GM12873 (cell line): Measurements from ENCODE around the gene ABCF2.

ENCODE experiments used
- TF ChIP-seq, protein P1 (sequence below): IDR thresholded peaks from 2 replicates; pipeline ENCODE4 v1.5.1; 2012; ENCODE audit warnings: low read depth, mild to moderate bottlenecking, moderate library complexity, low read length, control low read depth; ENCODE audit not compliant: insufficient read depth; ENCODE audit errors: missing control alignments

Gene ABCF2

DNA sequence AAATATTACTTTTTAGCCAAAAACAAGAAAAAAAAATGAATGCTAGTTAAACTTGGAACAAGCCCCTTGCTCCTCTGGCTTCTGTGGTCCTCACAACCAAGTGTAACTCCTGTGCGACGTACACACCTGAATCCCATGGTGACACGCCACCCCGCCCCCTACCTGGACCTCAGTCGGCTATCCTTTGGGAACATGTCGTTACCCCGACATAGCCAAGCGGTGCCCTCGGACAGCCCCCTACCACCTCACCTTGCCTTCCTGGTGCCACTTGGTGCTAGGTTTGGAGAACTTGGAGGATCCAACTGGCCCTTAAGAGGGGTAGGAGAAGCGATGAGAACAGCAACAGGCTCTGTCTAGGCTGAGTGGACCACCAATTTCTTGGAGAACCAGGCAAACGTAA, 33.5 kb upstream of the ABCF2 start:
- TF ChIP-seq, protein P1, sequence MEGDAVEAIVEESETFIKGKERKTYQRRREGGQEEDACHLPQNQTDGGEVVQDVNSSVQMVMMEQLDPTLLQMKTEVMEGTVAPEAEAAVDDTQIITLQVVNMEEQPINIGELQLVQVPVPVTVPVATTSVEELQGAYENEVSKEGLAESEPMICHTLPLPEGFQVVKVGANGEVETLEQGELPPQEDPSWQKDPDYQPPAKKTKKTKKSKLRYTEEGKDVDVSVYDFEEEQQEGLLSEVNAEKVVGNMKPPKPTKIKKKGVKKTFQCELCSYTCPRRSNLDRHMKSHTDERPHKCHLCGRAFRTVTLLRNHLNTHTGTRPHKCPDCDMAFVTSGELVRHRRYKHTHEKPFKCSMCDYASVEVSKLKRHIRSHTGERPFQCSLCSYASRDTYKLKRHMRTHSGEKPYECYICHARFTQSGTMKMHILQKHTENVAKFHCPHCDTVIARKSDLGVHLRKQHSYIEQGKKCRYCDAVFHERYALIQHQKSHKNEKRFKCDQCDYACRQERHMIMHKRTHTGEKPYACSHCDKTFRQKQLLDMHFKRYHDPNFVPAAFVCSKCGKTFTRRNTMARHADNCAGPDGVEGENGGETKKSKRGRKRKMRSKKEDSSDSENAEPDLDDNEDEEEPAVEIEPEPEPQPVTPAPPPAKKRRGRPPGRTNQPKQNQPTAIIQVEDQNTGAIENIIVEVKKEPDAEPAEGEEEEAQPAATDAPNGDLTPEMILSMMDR: no peak

DNA sequence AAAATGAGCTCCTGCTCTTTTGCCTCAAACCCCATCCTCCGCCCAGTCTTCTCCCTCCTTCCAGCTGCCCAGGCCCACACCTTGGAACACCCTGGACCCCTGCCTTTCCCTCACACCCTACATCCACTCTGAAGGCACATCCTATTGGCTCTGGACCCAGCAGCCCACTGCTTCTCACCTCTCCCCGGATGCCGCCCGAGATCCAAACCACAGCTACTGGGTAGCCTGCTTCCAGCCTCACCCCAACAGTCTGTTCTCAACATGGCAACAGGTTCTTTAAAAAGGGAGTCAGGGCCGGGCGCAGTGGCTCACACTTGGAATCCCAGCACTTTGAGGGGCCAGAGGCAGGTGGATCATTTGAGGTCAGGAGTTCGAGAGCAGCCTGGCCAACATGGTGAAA, 31.0 kb upstream of the ABCF2 start:
- TF ChIP-seq, protein P1: no peak

DNA sequence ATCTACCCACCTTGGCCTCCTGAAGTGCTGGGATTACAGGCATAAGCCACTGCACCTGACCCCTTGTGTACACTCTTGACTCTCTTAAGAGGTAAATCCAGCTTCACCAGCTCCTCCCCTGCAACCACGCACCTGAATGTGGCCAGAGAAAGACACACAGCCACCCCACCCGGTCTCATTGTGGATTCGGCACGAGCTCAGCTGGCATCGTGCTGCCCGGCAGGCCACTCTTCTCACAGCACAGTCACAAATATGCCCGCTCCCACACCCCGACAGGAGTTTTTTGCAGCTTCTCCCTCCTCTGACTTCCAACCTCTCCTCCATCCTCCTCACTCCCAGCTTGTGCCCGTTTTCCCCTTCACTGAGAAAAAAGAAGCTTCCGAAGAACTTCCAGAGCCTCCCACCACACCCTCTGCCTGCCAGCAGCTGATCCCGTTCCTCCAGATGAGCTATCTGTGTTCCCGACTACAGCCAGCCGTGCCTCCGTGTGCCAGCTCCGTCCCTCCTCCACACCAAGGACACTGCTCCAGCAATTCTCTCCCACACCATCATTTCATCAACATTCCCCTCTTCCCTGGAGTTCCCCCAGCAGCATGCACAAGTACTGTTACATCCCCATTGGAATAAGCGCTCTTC, 29.5 kb upstream of the ABCF2 start:
- TF ChIP-seq, protein P1: no peak

DNA sequence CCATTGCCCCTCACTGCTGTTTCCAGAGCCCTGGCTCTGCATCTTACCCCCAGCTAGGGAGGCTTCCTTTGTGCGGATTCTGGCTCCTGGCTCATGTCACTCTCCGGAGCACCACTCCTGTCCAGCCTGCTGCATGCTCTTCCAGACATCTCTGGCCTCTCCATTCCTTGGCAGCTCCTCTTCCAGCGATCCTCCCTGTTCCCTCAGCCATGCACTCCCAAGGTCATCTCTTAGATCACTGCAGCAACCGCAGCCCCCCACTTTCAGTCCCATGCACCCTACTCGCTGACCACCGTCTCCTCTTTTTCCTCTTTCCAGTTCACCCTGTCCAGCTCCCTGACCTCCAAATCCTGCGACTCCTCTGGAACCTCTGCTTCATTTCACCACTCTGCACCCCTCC, 28.4 kb upstream of the ABCF2 start:
- TF ChIP-seq, protein P1: no peak

DNA sequence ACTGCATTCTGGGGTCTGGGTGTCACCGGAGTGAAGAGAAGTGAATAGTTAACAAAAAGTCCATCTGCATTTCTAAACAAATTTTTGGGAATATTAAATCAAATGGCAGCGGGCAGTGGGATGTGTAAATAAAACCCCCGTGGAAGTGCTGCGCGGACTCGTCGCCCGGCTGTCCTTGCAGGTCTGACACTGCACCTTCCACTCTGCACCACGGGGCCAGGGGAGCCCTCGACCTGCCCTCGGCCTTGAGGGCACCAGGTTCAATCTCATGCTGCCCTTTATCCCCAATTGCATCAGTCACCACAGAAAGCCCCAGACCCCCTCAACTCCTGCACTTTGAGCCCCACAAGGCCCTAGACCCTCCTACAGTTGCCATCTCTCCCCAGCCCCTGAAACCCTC, 27.8 kb upstream of the ABCF2 start:
- TF ChIP-seq, protein P1: no peak

DNA sequence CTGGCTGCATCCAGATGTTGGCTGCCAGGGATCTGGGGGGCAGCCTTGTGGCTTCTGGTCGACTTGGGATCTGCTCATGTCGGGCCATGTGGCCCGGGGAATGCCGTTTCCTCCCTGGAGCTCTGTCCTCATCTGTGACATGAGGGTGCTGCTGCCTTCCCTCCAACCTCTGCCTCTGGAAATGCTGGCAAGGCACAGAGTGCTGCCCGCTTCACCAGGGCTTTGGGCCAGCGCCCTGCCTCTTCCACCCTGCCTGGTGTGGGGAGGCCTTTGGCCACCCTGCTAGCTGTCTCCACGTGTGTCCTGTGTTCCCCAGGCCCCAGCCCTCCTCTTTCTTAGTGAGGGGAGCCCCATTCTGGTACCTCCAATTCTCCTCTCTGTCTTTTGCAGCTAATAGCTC, 27.3 kb upstream of the ABCF2 start:
- TF ChIP-seq, protein P1: no peak

DNA sequence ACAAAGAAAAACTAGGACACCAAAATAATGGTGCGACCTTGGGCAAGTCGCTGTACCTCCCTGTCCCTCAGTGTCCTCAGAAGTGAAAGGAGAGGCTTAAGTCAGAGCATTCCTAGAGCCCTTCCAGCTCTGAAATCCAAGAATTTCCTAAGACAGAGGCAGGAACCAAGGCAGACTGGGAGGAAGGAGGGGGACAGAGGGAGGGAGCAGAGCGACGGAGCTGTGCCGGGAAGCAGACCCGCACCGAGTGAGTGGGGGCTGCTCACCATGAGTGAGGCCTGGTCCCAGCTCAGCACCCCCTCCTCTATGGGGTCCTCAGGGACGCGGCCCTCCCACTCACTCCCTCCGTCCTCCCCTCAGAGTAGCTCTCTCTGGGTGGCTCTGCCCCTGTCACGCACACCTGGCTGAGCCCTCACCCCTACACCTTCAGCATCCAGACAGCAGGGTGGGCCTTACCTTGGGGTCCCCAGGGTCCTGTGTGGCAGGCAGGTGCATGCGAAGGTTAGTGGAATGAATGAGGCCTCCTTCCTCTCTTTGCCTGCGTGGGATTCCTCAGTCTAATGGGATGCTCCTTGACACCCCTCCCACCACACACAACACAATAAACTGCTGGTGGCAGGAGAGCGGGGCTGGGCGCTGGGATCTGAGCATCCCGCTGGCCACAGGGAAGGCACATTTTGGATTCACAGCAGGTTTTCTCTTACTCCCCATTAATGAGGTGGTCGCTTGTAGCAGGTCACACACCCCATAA, 26.1 kb upstream of the ABCF2 start:
- TF ChIP-seq, protein P1: no peak
